GM21423 (cell line): Measurements from ENCODE around the gene LDLRAD4.

Experiments
- ATAC-seq: cut with Tn5 transposase; IDR thresholded peaks from one replicate; pipeline ENCODE4 v1.9.1; 2021; ENCODE audit warnings: mild to moderate bottlenecking, moderate library complexity; ENCODE audit not compliant: unreplicated experiment

Gene LDLRAD4

DNA sequence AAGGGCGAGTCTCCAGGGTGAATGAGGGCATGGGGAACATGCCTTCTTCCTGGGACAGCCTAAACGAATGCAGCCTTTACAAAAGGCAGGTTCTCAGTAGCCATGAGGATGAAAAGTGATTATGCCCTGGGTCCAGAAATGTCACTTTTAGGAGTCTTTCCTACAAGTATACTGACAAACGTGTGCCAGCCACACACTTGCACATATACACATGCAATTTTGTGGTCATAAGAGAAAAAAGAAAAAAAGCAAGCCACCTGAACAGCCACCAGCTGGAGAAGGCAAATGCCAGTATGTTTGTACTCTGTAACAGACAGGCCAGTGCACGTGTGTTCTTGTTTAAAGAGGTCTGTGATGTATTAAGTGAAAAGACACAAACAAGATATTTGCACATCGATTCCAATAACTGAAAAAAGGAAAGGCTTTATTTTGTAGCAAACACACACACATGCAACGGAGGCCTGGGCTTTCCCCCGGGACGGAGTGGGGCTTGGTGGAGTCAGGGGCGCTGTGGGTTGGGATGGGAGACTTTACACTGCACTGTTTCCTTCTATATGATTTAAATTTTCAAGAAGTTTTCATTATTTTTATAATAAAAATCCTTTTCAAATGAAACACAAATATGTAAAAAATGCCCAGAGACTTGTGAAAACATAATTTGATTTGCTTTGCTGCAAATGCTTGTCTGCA lies 399.4 kb downstream of the LDLRAD4 start:
- ATAC-seq = no peak

DNA sequence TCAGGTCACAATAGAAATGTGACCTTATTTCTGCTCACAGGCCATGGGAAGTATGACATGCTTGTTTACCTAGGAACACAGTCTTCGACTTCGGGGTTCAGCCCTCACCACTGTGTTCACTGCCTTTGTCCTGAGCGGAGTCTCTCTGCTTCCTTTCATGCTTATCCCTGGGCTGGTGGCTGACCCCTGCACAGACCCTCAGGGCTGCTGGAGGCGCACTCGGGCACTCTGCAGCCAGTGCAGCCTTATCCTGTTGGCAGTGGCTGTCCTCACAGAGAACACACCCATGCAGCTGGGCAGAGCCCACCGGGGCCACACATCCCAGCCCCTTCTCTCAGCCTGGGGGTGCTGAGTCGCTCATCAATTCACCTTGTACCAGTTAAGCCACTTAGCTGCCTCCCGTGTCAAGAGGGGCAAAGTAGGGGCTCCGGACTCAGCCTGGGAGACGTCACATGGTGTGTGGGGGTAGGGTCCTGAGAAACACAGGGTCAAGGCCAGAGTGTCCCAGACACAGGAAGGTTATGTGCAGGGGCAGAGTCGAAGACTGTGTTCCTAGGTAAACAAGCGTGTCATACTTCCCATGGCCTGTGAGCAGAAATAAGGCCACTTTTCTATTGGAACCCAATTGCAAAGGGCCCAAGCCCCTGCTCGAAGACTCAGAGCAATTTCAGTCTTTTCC lies 400.3 kb downstream of the LDLRAD4 start:
- ATAC-seq = no peak

DNA sequence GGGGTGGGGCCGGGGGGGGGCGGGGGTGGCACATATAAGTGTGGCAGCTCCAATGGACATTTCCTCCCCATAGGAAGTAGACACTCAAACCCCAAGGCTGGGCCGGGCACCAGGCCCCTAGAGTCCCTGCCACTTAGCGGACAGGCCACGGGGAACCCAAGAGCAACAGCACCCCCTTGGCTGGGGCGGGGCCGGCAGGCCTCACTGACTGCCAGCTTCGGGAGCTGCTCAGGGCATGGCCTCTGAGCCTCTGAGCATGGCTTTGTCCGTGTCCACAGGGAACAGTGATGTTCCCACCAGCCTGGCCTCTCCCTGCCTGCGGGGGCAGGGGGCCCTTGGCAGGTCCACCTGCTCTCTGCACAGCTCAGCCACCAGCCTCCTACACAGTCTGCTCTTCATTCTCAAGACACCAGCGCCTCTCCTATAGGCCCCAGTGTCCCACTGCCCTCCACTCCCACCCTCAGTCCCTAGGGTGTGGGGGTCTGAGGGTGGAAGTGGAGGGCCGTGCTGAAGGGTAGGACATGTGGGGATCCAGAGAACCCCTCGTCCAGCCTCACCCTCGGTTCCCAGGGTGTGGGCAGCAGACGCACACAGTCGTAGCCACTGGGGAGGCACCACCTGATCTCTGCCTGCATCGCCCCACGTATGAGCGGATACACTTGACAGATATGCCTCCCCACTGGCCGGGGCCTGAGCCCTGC lies 401.1 kb downstream of the LDLRAD4 start:
- ATAC-seq = no peak

DNA sequence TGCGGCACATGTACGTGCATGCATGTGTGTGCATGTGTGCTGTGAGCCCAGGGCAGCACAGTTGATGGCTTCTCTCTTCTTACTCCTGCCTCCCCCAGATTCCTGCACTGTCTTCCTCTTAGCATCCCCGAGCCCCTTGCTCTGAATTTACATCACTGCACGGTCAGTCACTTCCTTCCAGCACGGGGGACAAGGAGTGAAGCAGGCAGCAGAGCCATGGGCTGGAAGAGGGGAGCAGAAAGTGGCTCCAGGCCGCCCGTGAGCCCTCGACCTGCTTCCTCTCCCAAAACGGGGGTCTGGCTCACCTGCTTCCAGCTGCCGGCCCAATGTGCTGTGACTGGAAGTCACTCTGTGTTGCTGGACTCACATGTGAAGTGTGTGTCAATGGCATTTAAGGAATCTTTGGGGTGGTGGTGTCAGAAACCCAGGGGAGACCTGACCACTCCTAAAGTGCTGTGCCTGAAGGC lies 401.7 kb downstream of the LDLRAD4 start:
- ATAC-seq = no peak

DNA sequence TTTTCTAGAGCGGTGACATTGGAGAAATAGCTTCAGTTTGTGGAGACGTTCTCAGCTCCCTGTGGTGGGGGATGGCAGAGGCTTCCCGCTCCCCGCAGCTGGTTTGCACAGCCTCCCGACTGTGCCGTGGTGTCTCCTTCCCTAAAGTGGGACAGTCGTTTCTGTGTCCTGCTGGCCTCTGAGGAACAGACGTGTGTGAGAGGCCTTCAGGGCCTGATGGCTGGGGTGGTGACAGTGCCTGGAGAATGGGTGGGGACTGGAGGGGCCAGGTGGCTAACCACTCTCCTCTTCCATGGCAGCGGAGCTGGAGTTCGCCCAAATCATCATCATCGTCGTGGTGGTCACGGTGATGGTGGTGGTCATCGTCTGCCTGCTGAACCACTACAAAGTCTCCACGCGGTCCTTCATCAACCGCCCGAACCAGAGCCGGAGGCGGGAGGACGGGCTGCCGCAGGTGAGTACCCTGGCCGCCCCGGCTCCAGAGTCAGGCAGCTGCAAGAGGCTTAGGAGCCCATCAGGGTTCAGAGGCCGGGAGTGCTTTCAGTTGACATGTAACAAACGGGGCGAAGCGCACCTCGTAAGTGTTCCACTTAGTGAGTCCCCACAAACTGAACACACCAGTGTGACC lies 402.4 kb downstream of the LDLRAD4 start:
- ATAC-seq = no peak

DNA sequence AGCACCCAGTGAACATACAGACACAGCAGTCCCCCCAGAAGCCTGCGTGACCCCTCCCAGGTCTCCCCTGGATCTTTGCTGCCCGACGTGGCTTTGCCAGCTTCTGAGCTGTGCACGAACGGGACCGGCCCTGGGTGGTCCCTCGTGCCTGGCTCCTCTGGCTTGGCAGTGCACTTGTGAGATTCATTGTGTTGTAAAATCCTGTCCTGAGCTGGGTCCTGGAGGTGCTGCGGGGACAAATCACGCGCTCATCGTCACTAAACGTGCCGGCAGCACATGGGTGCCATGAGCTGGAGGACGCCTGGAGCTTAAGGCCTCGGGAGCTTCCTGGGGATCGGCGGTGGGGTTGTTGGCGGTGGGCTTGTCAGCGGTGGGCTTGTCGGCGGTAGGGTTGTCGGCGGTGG lies 402.9 kb downstream of the LDLRAD4 start:
- no peak for ATAC-seq

DNA sequence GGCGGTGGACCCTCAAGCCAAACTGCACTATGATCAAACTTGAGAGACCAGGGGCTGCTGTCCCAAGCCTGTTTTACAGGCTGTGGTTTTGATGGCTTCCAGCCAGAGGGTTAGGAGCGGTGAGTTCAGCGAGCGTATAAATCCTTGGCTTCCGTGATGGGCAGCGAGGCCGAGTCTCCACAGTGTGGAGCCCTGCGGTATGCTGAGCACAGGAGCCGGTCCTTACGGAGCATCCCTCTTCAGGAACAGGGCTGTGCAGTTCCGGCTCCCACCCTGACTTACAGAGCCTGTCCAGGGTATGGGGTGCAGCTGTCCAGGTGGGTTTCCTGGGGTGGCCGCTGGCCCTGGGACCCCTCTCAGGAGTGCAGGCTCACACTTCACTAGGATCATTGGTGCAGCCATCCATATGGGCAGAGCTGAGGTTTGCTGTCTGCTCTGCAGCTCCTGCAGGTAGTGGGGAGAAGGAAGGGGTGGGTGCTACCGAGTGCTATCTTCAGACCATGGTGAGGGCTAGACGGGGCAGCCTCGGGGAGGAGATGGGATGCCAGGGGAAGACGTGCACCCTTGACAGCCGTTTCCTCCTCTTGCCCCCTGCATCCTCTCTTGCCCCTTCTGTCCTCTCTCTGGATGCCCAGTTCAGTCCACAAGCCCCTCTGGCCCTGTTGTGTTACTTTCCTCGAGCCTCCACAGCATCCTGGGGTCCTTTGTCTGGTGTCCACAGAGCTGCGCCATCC lies 403.5 kb downstream of the LDLRAD4 start:
- ATAC-seq = no peak

DNA sequence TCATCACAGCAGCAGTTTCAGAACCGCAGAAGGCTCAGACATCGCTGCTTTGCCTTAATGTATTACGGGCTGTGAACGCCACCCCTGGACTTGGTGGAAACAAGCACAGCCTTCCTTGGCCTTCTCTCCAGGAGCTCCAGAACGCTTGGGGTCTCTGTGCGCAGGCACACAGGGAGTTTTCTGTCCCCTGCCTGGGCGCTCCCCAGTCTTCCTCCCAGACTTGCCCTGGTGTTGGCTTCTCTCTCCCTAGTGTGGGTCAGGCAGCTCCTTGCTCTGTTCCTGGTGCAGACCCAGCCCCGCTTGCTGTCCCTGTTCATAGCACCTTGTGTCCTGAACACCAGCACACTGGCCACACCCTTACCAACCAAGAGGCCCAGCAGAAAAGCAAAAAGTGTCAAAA lies 404.2 kb downstream of the LDLRAD4 start:
- ATAC-seq = no peak

DNA sequence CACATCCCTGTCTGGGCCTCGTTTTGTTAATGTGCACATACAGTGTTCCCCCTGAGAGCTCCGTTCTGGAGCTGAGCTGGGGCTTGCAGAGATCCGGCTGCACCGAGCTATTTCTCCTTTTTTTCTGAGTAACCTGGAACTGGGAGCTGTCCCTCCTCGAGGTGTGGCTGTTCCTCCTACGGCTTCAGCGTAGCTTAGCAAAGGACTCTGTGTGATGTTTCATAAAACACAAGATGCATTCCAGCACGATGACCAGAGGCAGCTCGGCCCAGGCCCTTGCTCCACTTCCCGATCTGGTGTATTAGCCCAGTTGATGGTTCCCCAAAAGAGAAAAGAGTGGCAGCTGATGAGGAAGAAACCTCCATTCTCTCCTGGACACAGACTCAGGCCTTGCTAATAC lies 404.8 kb downstream of the LDLRAD4 start:
- ATAC-seq = no peak

DNA sequence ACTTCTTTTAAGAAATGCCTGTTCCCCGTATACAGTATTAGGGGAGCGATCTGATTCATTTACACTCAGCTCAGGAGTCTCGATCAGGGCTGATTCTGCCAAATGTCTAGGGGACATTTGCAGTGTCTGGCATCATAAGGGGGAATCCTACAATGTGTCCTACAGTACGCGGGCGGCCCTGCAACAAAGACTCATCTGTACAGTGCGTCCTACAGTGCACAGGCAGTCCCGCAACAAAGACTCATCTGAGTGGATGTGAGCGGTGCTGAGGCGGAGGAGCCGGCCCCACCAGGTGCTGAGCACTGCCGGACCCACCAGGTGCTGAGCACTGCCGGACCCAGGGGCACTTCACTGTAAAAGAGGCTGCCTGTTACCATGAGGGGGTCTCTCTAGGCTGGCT lies 405.3 kb downstream of the LDLRAD4 start:
- no peak for ATAC-seq

DNA sequence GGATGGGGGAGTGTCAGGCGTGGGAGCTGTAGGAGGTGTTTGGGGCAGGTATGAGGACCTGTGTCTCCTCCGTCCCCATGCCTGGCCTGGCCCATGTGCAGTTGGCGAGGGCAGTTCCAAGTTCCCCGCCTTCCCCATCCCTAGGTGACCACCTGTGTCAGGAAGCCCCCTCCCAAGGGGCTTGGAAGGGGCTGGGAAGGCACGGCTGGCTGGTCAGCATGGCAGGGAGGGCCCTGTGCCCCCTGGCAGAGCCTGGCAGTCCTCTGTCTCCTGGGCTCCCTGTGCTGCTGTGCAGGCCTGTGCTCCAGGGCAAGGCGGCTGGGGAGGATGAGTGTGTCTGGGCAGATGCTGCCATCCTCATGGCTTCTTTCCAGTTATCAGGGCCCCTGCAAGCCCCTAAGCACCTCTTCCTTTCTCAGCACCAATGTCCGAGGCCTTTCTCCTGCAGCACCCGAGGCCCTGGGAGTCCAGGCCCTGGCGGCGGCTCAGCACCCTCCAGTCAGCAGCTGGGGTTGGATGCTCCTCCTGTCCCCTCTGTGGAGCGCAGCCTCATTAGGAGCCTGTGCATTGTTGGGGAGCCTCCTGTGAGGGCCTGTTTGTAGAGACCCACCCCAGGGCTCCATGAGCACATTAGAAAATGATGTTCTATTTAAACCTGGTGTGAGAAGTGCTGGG lies 406.1 kb downstream of the LDLRAD4 start:
- no peak for ATAC-seq

DNA sequence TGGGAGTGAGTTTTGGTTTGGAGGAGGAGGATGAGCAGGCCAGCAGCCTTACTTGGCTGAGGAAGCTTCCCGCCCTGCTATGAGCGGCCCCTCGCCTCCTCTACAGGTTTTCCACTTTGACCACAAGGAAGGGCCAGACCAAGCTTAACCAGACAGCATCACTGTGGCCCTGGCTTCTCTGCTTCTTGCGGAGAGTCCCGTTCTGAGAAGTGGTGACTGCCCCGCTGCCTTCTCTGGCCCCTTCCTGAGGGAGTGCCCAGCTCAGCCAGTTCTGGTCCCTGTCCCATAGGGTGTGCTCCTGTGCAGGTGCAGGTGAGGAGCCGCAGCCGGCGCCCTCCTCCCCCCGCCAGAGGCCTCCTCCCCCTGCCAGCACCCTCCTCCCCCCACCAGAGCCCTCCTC lies 406.8 kb downstream of the LDLRAD4 start:
- no peak for ATAC-seq

DNA sequence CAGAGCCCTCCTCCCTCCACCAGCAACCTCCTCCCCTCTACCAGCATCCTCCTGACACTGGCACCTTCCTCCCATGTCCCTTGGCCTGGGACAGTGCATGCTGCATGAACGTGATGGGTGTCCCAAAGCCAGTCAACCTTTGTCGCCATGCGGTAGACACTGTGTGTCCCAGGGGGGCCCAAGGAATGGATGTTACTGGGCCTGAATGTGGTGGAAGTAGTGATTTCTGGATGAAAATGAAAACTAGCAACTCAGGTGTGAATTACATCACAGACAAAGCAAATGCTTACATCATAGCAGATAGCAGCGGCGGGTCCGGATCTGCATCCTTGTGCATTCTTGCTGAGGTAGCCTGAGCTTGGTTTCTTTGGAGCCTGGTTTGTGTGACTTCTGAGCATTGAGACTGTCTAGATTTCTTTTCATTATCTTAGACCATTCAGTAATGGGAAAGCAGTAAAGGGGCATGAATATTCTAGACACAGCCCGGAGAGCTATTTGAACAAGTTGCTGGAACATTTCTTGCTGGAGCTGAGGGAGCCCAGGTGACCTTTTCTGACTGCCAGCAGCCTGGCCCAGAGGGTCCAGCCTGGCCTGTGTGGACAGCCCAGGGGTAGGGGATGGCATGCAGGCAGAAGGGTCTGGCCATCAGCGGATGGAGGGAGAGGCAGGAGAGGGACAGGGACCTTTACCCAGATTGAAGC lies 407.4 kb downstream of the LDLRAD4 start:
- no peak for ATAC-seq

DNA sequence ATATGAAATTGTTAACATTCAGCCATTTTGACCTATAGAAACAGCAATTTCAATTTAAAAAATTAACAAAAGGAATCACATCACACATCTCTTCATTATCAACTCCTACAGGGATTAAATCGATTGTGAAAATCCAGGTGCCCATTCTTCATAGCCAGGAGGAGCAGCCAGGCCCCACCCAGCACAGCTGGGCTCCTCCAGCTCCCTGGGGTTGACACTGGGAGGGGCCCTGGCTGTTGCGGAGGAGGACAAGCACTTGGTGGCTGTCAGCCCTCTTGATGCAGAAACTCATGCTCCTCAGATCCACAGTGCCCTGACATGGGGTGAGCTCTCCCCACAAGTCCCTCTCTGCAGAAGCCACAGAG lies 408.0 kb downstream of the LDLRAD4 start:
- ATAC-seq = no peak

DNA sequence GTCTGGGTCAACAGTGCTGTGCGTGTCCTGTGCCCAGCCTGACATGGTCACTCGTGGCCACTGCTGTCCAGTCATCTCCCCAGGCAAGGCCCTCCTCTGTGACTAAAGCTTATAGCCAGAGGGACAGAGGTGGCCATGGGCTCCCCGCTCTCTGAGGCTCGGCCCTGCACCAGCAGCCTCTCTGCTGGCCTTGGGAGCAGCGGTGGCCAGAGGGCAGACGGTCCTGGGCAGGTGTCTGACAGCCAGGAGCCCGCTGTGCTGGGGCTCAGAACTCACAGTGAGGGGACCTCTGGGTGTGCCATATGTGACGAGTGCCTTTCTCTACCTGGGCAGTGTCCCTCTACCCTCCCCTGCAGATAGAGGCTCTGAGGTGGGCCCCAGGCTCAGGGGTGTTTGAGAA lies 409.1 kb downstream of the LDLRAD4 start:
- ATAC-seq = no peak

DNA sequence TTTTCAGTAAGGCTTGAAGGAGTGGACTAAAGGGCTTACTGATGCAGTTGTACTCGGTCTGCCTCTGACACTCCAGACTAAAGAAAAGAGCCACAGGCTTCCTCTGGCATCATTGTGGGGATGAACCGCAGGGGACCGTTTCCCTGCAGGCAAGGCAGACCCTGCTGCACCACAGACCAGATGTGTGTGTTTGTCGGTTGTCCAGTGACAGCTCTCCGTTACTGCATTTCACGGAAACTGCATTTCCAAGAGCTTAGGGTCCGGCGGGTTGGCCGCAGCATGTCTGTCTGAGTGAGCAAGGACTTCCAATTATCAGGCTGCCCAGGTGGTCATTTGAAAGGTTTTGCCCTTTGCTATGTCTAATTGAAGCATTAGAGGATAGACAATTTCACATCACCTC lies 409.7 kb downstream of the LDLRAD4 start:
- no peak for ATAC-seq

DNA sequence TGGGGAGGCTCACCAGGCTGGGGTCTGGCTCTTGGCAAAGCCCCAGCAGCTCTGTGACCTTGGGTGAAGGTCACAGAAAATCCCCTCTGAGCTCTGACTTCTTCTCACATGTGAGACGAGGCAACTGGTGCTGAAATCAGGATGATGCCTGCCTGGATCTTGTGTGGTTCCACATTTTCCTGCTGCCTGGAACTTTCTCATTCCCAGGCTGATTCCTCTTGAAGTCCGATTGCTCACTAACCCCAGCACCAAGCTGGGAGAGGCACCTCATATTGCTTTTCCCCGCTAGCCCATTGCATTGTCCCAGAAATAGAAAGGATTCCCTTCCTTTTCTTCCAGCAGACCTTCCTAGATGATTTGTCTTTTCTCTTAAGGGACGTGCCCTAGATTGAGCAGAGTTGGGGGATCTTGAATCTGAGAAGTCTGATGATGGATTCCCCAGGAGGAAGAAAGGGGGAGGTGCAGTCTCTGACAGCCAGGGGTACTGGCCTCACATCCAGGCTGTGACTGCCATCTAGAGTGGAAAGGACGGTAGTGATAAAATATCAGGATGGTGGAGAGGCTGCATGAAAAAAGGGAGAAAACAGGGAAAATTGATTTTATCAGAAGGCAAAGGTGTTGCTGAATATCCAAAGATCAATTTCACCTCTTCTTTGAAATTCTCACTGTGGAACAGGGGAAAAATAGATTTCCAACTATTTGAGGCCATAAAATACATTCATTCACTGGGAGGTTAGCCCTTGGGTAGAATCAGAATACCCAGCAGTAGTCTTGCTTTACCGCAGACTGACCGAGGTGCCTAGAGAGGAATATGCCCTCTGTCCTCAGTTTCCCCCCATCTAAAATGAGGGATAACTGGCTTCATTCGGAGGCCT lies 411.5 kb downstream of the LDLRAD4 start:
- peak; percentile 84 for ATAC-seq

DNA sequence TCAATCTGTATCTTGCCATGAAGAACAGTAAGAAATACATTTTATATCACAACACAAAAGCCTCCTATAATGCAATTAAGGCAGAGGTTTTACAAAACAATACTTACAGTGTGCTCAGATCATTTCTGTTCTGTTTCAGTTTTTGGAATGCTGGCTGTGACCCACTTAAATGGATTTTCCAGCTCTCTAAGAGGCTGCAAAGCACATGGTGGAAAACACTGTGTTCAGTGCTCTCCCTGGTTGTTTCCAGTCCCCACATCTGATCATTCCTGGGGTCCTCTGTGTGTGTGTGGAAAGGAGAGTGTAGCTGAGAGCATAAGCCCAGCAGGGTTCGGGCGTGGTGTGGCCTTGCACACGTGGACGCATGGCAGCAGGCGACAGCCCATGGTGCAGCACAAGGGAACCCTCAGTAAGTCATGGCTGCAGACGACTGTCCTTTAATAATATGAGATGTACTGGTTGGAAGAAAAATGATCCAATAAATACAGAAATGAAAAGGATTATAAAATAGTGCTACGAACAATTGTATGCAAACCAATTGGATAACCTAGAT lies 412.2 kb downstream of the LDLRAD4 start:
- no peak for ATAC-seq

DNA sequence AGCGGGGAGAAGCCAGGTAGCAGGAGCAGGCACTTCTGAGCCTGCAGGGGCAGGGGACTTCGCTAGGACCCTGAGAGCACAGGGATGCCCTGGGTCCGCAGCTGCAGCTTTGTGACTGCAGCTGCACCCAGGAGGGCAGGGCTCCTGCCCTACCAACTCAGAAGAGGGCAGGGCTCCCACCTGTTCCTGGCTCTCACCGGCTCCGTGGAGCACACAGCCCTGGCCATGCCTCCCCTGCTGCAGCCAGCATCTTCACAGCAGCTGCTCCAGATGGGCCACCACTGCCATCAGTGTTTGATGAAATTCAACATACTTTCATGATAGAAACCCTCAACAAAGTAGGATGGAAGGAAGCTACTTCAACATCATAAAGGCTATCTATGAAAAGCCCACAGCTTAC lies 415.1 kb downstream of the LDLRAD4 start:
- ATAC-seq = no peak
